Stimulated activated CD8-positive, alpha-beta memory T cell treated with anti-CD3 and anti-CD28 coated beads, Interleukin-15, amount 100 ng/mL, for 24 hours (primary cell): ENCODE results near the gene NMRAL1.

Source experiments
- DNase-seq: peaks from one replicate; pipeline ENCODE4 v3.0.0-alpha.2; 2020; ENCODE audit warnings: low read depth

The NMRAL1 gene

GRCh38 chr16:4474192-4474961 is at the start of gene NMRAL1:
Gene NMRAL1 (minus strand): TSS chr16:4474625. CDS start chr16:4474132, 493 bp downstream.
- peak; percentile 61 for DNase-seq

- DNase-seq = no peak
Observed at GRCh38 chr16:4523686-4524085, 49.3 kb upstream of the NMRAL1 start.

GRCh38 chr16:4522051-4522581 is 47.7 kb upstream of the NMRAL1 start:
- DNase-seq = no peak

- no peak for DNase-seq
Observed at GRCh38 chr16:4520913-4521312, 46.5 kb upstream of the NMRAL1 start.

GRCh38 chr16:4519274-4520058 is 45.0 kb upstream of the NMRAL1 start:
- DNase-seq = no peak

- DNase-seq = no peak
Observed at GRCh38 chr16:4517812-4518680, 43.6 kb upstream of the NMRAL1 start.

- DNase-seq = no peak
Observed at GRCh38 chr16:4515611-4516233, 41.3 kb upstream of the NMRAL1 start.

- DNase-seq = no peak
Observed at GRCh38 chr16:4514606-4515005, 40.2 kb upstream of the NMRAL1 start.

- no peak for DNase-seq
Observed at GRCh38 chr16:4513881-4514280, 39.5 kb upstream of the NMRAL1 start.

GRCh38 chr16:4513086-4513860 is 38.8 kb upstream of the NMRAL1 start:
- DNase-seq = no peak

- DNase-seq = no peak
Observed at GRCh38 chr16:4512473-4512872, 38.0 kb upstream of the NMRAL1 start.

GRCh38 chr16:4511441-4512082 is 37.1 kb upstream of the NMRAL1 start:
- DNase-seq = no peak

- DNase-seq = no peak
Observed at GRCh38 chr16:4510747-4511426, 36.5 kb upstream of the NMRAL1 start.

GRCh38 chr16:4510131-4510530 is 35.7 kb upstream of the NMRAL1 start:
- no peak for DNase-seq

- DNase-seq = no peak
Observed at GRCh38 chr16:4509420-4509819, 35.0 kb upstream of the NMRAL1 start.

GRCh38 chr16:4508806-4509205 is 34.4 kb upstream of the NMRAL1 start:
- DNase-seq = no peak

- no peak for DNase-seq
Observed at GRCh38 chr16:4507588-4508345, 33.3 kb upstream of the NMRAL1 start.

GRCh38 chr16:4506450-4506849 is 32.0 kb upstream of the NMRAL1 start:
- DNase-seq = no peak
